B cell (primary cell): ENCODE measurements around the gene TMEM231. TPM values are rescaled to one million over a fixed set of nuclear protein-coding genes. Genes with fewer than 3 reads are reported as not detected.

Experiments used
- ATAC-seq: fragments of 200-7000 bp; cut with Tn5 transposase; one replicate; pipeline ENCODE4 v1.10.0; 2021; ENCODE audit warnings: low read depth, mild to moderate bottlenecking, moderate number of reproducible peaks, moderate library complexity
- CTCF ChIA-PET: fragments of 350-600 bp; sonication (Branson Sonifier 250); formaldehyde crosslinking; loops from one replicate; lab custom pipeline; 2021; ENCODE audit warnings: antibody characterized with exemption, inconsistent platforms; lab: Charles Lee
- POLR2A ChIA-PET: fragments of 350-600 bp; sonication (Branson Sonifier 250); formaldehyde crosslinking; loops from one replicate; lab custom pipeline; 2021; ENCODE audit warnings: antibody characterized with exemption; lab: Charles Lee
- DNase-seq: peaks from one replicate; pipeline ENCODE4 v3.0.0; 2013
- H2AFZ ChIP-seq: 2 replicates; pipeline ENCODE4 v1.6.1; 2012; ENCODE audit warnings: mild to moderate bottlenecking, low read depth, low read length; ENCODE audit not compliant: insufficient read depth, poor library complexity, severe bottlenecking
- H3K27ac ChIP-seq, 2 donors: 1 replicate in 1 of 2; 2 replicates in 1 of 2; pipeline ENCODE4 v1.5.1; 2012 to 2013; ENCODE audit warnings: low read length in 2 of 2, mild to moderate bottlenecking in 2 of 2, moderate library complexity in 1 of 2
- H3K27me3 ChIP-seq, 4 experiments: fragments of 200-600 bp in 1 of 4; sonication (generic) in 1 of 4; replicated peaks in 1 of 4; 1 replicate in 2 of 4; 2 replicates in 2 of 4; pipeline versions ENCODE4 v1.6.1 to v1.7.0; 2013 to 2016; ENCODE audit warnings: low read length in 3 of 4, mild to moderate bottlenecking in 2 of 4, mixed read lengths in 1 of 4, moderate library complexity in 1 of 4; ENCODE audit not compliant: insufficient read depth in 4 of 4, control insufficient read depth in 3 of 4; ENCODE audit errors: control extremely low read depth in 1 of 4
- H3K36me3 ChIP-seq, 2 experiments: replicated peaks in 1 of 2; 1 replicate in 1 of 2; 2 replicates in 1 of 2; pipeline versions ENCODE4 v1.6.1 to v1.7.1; 2013; ENCODE audit warnings: low read length in 1 of 2; ENCODE audit not compliant: insufficient read depth in 2 of 2, control insufficient read depth in 1 of 2; ENCODE audit errors: control extremely low read depth in 1 of 2, extremely low read depth in 1 of 2
- H3K4me1 ChIP-seq, 2 donors: fragments of 200-600 bp in 1 of 2; sonication (generic) in 1 of 2; 1 replicate in 1 of 2; 2 replicates in 1 of 2; pipeline versions ENCODE4 v1.5.1 to v1.6.1; 2013 to 2017; ENCODE audit warnings: low read length in 2 of 2; ENCODE audit not compliant: control insufficient read depth in 2 of 2, insufficient read depth in 2 of 2
- H3K4me2 ChIP-seq: replicated peaks from 2 replicates; pipeline ENCODE3; 2012; ENCODE audit warnings: mild to moderate bottlenecking, low read depth, low read length; ENCODE audit not compliant: poor library complexity, severe bottlenecking
- H3K4me3 ChIP-seq, 5 experiments: fragments of 200-600 bp in 1 of 5; sonication (generic) in 1 of 5; 1 replicate in 3 of 5; 2 replicates in 2 of 5; pipeline versions ENCODE4 v1.5.1 to v1.7.0; 2011 to 2016; ENCODE audit warnings: low read length in 4 of 5, mild to moderate bottlenecking in 4 of 5, low read depth in 2 of 5, control low read depth in 1 of 5, moderate library complexity in 1 of 5; ENCODE audit not compliant: insufficient read depth in 1 of 5; ENCODE audit errors: control extremely low read depth in 1 of 5, extremely low read depth in 1 of 5
- H3K79me2 ChIP-seq: fragments of 200-600 bp; sonication (generic); one replicate; pipeline ENCODE4 v1.6.0; 2016; ENCODE audit warnings: low read length; ENCODE audit not compliant: control insufficient read depth, insufficient read depth
- H3K9ac ChIP-seq: fragments of 200-600 bp; sonication (generic); 2 replicates; pipeline ENCODE4 v1.6.1; 2017; ENCODE audit warnings: mild to moderate bottlenecking, low read length, moderate library complexity
- H3K9me3 ChIP-seq, 3 donors: one replicate each; pipeline versions ENCODE4 v1.6.1 to v1.7.1; 2013; ENCODE audit warnings: low read length in 2 of 3; ENCODE audit not compliant: control insufficient read depth in 2 of 3, insufficient read depth in 1 of 3; ENCODE audit errors: control extremely low read depth in 1 of 3
- H4K20me1 ChIP-seq: 2 replicates; pipeline ENCODE4 v1.6.0; 2012; ENCODE audit warnings: mild to moderate bottlenecking, low read length; ENCODE audit not compliant: insufficient read depth, control insufficient read depth, poor library complexity, severe bottlenecking
- H3K27ac Mint-ChIP-seq: one replicate; pipeline ENCODE4 v1.8.0; 2021; ENCODE audit warnings: mixed read lengths
- H3K27me3 Mint-ChIP-seq: one replicate; pipeline ENCODE4 v1.8.0; 2021; ENCODE audit warnings: mixed read lengths
- H3K4me1 Mint-ChIP-seq: one replicate; pipeline ENCODE4 v1.8.0; 2021; ENCODE audit warnings: mixed read lengths
- H3K4me3 Mint-ChIP-seq: one replicate; pipeline ENCODE4 v1.8.0; 2021; ENCODE audit warnings: mixed read lengths
- H3K9me3 Mint-ChIP-seq: one replicate; pipeline ENCODE4 v1.8.0; 2022; ENCODE audit warnings: mixed read lengths; ENCODE audit not compliant: insufficient read depth
- EZH2 ChIP-seq: IDR thresholded peaks from 2 replicates; pipeline ENCODE4 v1.6.1; 2012; ENCODE audit warnings: borderline replicate concordance, low read depth, mild to moderate bottlenecking, moderate library complexity, low read length; ENCODE audit not compliant: insufficient read depth, poor library complexity, severe bottlenecking
- WGBS: methylation state at CpG from one replicate; pipeline ENCODE4 v1.1.5; 2013; ENCODE audit warnings: missing lambda C conversion rate; ENCODE audit not compliant: insufficient coverage; 5-methylcytosine and 5-hydroxymethylcytosine counted together
- intact Hi-C: fragments of 100-400 bp; cut with micrococcal nuclease; formaldehyde crosslinking; loops from one replicate; pipeline ENCODE4 v1.10.0; 2022
- polyA plus RNA-seq: library from polyadenylated mRNA; depleted of rRNA; stranded (reverse); fragments of >200 nt; gene quantifications from 2 replicates; pipeline ENCODE4 v1.2.3, GENCODE V29; 2012
- total RNA-seq, 2 donors: library from RNA; stranded (reverse); fragments of 120-200 nt in 1 of 2; gene quantifications; 1 replicate in 1 of 2; 2 replicates in 1 of 2; pipeline versions ENCODE4 v1.2.3 to v1.2.4, GENCODE V29; 2013 to 2022
- TF ChIP-seq, protein P1 (sequence below): fragments of 200-600 bp; IDR thresholded peaks from one replicate; pipeline ENCODE4 v1.8.0; 2022; ENCODE audit warnings: antibody characterized with exemption, mild to moderate bottlenecking

TMEM231 gene
- total and polyA plus RNA-seq, 2 donors (not counting 1 experiment from before 2014, with no cell fraction given) = 4.2 to 6.0 TPM

DNA sequence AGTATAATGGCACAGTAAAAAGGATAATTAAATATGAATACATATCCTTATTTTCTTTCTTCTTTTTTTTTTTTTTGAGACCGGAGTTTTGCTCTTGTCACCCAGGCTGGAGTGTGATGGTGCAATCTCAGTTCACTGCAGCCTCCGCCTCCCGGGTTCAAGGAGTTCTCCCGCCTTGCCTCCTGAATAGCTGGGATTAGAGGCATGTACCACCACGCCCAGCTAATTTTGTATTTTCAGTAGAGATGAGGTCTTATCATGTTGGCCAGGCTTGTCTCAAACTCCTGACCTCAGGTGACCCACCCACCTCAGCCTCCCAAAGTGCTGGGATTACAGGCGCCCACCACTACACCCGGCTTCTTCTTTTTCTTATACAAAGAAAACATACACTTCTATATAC is 22.2 kb upstream of the TMEM231 start:
- no peaks in the 10 kb centered on the region for H3K27me3 Mint-ChIP-seq
- TF ChIP-seq, protein P1, sequence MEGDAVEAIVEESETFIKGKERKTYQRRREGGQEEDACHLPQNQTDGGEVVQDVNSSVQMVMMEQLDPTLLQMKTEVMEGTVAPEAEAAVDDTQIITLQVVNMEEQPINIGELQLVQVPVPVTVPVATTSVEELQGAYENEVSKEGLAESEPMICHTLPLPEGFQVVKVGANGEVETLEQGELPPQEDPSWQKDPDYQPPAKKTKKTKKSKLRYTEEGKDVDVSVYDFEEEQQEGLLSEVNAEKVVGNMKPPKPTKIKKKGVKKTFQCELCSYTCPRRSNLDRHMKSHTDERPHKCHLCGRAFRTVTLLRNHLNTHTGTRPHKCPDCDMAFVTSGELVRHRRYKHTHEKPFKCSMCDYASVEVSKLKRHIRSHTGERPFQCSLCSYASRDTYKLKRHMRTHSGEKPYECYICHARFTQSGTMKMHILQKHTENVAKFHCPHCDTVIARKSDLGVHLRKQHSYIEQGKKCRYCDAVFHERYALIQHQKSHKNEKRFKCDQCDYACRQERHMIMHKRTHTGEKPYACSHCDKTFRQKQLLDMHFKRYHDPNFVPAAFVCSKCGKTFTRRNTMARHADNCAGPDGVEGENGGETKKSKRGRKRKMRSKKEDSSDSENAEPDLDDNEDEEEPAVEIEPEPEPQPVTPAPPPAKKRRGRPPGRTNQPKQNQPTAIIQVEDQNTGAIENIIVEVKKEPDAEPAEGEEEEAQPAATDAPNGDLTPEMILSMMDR = no peak
- Histone ChIP-seq H3K9ac (no peak overlapping the region), H3K27me3 (no peaks in the 10 kb centered on the region), H3K27ac (no peak overlapping the region), H3K36me3 (peaks cover 15 to 52% of the 10 kb centered on the region in 2 experiments), H3K4me2 (no peak overlapping the region), H4K20me1 (peaks cover 20% of the 10 kb centered on the region), H3K4me3 (no peak overlapping the region), H3K79me2 (peaks cover 20% of the 10 kb centered on the region), H3K4me1 (peaks cover 17 to 62% of the 10 kb centered on the region in 2 donors), H3K9me3 (no peaks in the 10 kb centered on the region), H2AFZ (no peak overlapping the region)
- CTCF ChIA-PET = no interaction called here
- WGBS = 93% methylated on average over 4 of the region's 7 CpGs
- no peak overlapping the region for H3K27ac Mint-ChIP-seq
- DNase-seq (no peak), ATAC-seq (no peak)
- H3K4me1 Mint-ChIP-seq = peaks cover 48% of the 10 kb centered on the region
- H3K4me3 Mint-ChIP-seq = no peak overlapping the region
- intact Hi-C loops = no loop called here
- H3K9me3 Mint-ChIP-seq = no peaks in the 10 kb centered on the region
- POLR2A ChIA-PET = no interaction called here

DNA sequence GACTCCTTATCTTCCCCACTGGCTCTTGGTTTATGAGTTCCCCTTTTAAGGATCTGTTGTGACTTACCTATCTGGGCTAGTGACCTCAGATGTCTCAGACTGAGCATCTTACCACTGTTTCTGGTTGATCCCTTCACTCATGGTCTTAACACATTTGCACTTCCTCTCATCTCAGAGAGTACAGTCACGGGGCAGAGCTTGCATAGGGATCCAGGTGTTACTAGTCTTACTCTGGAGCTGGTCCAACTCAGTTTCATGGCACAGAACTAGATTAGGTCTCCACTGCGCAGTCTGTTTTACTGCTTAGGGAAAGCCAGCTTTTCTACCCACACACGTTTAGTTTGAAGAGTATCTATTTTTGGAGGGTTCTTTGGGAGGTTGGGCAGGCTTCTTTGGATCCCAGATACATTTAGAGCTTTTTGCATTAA is 20.3 kb upstream of the TMEM231 start:
- intact Hi-C loops = no loop called here
- Histone ChIP-seq H3K27me3 (no peaks in the 10 kb centered on the region), H4K20me1 (peaks cover 25% of the 10 kb centered on the region), H3K4me3 (no peak overlapping the region), H3K36me3 (peaks cover 17 to 67% of the 10 kb centered on the region in 2 experiments), H3K4me1 (peaks cover 18 to 67% of the 10 kb centered on the region in 2 donors), H3K9ac (no peak overlapping the region), H2AFZ (no peak overlapping the region), H3K79me2 (peaks cover 38% of the 10 kb centered on the region), H3K9me3 (no peaks in the 10 kb centered on the region), H3K27ac (peak overlapping the region in 1 of 2 donors; percentile 54), H3K4me2 (no peak overlapping the region)
- Mint-ChIP-seq H3K27me3 (no peaks in the 10 kb centered on the region), H3K4me1 (peaks cover 59% of the 10 kb centered on the region), H3K4me3 (no peak overlapping the region), H3K9me3 (no peaks in the 10 kb centered on the region), H3K27ac (peak overlapping the region; percentile 47)
- POLR2A ChIA-PET = no interaction called here
- no peak for TF ChIP-seq EZH2
- TF ChIP-seq, protein P1 = no peak
- WGBS = 50% methylated on average over 1 of the region's 3 CpGs
- CTCF ChIA-PET = interaction anchor here (1.8 kb wide), 1 partner anchor 12 kb away, joined by 4 read pairs; no protein-coding TSS in a partner anchor
- no peak for ATAC-seq
- DNase-seq = no peak
